Measurements from ENCODE around the gene PEPD. TPM values are rescaled to one million over a fixed set of nuclear protein-coding genes. Genes with fewer than 3 reads are reported as not detected.

Gene PEPD
- total and polyA plus RNA-seq, 2 of the 4 experiments (the other 2 are of a cell fraction) = 36.7 to 88.4 TPM

GRCh38 chr19:33392341-33393285 is 129.0 kb downstream of the PEPD start:
- H3K36me3 ChIP-seq (ENCODE audit: control insufficient read depth, insufficient read depth, low read length) = peaks cover 6% of the 10 kb centered on the region
- no peak overlapping the region for H2AK5ac ChIP-seq (ENCODE audit: low read depth, low read length)
- no peaks in the 10 kb centered on the region for H3K27me3 ChIP-seq (ENCODE audit: control insufficient read depth, insufficient read depth, low read length)
- POLR2A ChIA-PET (ENCODE audit: unreplicated experiment) = no interaction called here
- no peak overlapping the region for H4K5ac ChIP-seq (ENCODE audit: low read depth, low read length)
- no peak for DNase-seq
- H4K20me1 ChIP-seq (ENCODE audit: insufficient read depth, low read length) = peaks cover 56% of the 10 kb centered on the region
- H3K9ac ChIP-seq (ENCODE audit: low read depth, low read length) = no peak overlapping the region
- H2BK20ac ChIP-seq (ENCODE audit: low read depth, low read length) = no peak overlapping the region
- ATAC-seq (ENCODE audit: low read depth) = no peak
- no peaks in the 10 kb centered on the region for H3K9me3 ChIP-seq (ENCODE audit: control insufficient read depth, insufficient read depth, low read length)
- no peak overlapping the region for H3K4ac ChIP-seq (ENCODE audit: low read depth, low read length)
- H3K56ac ChIP-seq (ENCODE audit: extremely low read depth, insufficient read depth, low read length) = no peak overlapping the region
- H3K4me2 ChIP-seq (ENCODE audit: low read depth, low read length) = no peak overlapping the region
- no peak overlapping the region for H2BK120ac ChIP-seq (ENCODE audit: low read depth, low read length)
- H3K4me1 ChIP-seq (ENCODE audit: control insufficient read depth, insufficient read depth, low read length) = peaks cover 28% of the 10 kb centered on the region
- H4K8ac ChIP-seq (ENCODE audit: low read depth in 2 of 2, low read length in 2 of 2) = no peak overlapping the region
- 73% methylated on average over 11 of the region's 39 CpGs; no CpG with 5 or more reads in 1 of the 2 experiments for WGBS, 2 experiments (ENCODE audit: extremely low coverage in 2 of 2, insufficient read length in 1 of 2)
- H3K23ac ChIP-seq (ENCODE audit: low read depth, low read length) = no peak overlapping the region
- intact Hi-C loops (cut with micrococcal nuclease) = no loop called here
- H3K18ac ChIP-seq (ENCODE audit: low read depth, low read length) = no peak overlapping the region
- in situ Hi-C loops (cut with MboI; ENCODE audit: low sequenced_read_pairs) = no loop called here
- H2AK9ac ChIP-seq (replicated peaks; ENCODE audit: low read depth, low read length, poor library complexity) = peak overlapping the region; percentile 55
- dilution Hi-C loops (cut with HindIII; ENCODE audit: low sequenced_read_pairs, unreplicated experiment) = no loop called here
- no peak overlapping the region for H2BK5ac ChIP-seq (ENCODE audit: low read depth, low read length, poor library complexity, severe bottlenecking)
- peaks cover 6% of the 10 kb centered on the region for H3K9me1 ChIP-seq (ENCODE audit: insufficient read depth, low read length)
- H3K14ac ChIP-seq (replicated peaks; ENCODE audit: low read depth, low read length) = no peak overlapping the region
- no peak overlapping the region for H4K91ac ChIP-seq (ENCODE audit: insufficient read depth, low read depth, low read length)
- H3K4me3 ChIP-seq (ENCODE audit: insufficient read depth, low read depth, low read length) = no peak overlapping the region
- H3K27ac ChIP-seq (ENCODE audit: insufficient read depth, low read length) = no peak overlapping the region
- CTCF ChIA-PET = no interaction called here
- H2BK15ac ChIP-seq (ENCODE audit: low read depth, low read length) = no peak overlapping the region
- no TSS peak for BruUV-seq (replicated peaks)
- peak overlapping the region; percentile 51 for H2AFZ ChIP-seq (replicated peaks; ENCODE audit: low read length, poor library complexity)
- peaks cover 0 to 32% of the 10 kb centered on the region in 2 experiments; a peak in 2 of 4 replicates for H3K79me1 ChIP-seq (ENCODE audit: low read depth in 1 of 2, low read length in 2 of 2)
- no peak for TF ChIP-seq RFX5 (IDR thresholded peaks at IDR 0.05; ENCODE audit: low read depth, low read length)
- no peak for TF ChIP-seq MAFK (IDR thresholded peaks at IDR 0.05; ENCODE audit: low read depth, low read length)
- no peak for TF ChIP-seq SMC3 (IDR thresholded peaks at IDR 0.05; ENCODE audit: low read depth, low read length)
- TF ChIP-seq POLR2A (IDR thresholded peaks at IDR 0.05; ENCODE audit: low read depth, low read length) = no peak
- TF ChIP-seq CHD1 (IDR thresholded peaks at IDR 0.05; ENCODE audit: low read depth, low read length) = no peak
- no peak for TF ChIP-seq CTCF (conservative IDR thresholded peaks at IDR 0.05; ENCODE audit: low read depth, low read length)
- no peak for TF ChIP-seq RCOR1 (IDR thresholded peaks at IDR 0.05; ENCODE audit: insufficient replicate concordance, low read length)
- TF ChIP-seq RAD21 (IDR thresholded peaks at IDR 0.05; ENCODE audit: low read length) = no peak
- no peak for TF ChIP-seq ELK1 (IDR thresholded peaks at IDR 0.05; ENCODE audit: borderline replicate concordance, low read depth, low read length)
- TF ChIP-seq MAZ (IDR thresholded peaks at IDR 0.05; ENCODE audit: borderline replicate concordance, low read depth, low read length) = no peak
- no peak for TF ChIP-seq MXI1 (IDR thresholded peaks at IDR 0.05; ENCODE audit: borderline replicate concordance, low read depth, low read length)
- no peak for TF ChIP-seq NFE2L2 (IDR thresholded peaks at IDR 0.05; ENCODE audit: low read depth, low read length)
- TF ChIP-seq CEBPB (IDR thresholded peaks at IDR 0.05; ENCODE audit: low read depth, low read length) = no peak
- TF ChIP-seq FOS (IDR thresholded peaks at IDR 0.05; ENCODE audit: low read depth, low read length) = no peak
- TF ChIP-seq USF2 (IDR thresholded peaks at IDR 0.05; ENCODE audit: low read depth, low read length) = no peak
